ENCODE data around the gene CPE.

Gene CPE

GRCh38 chr4:165481053-165481835 lies 102.4 kb downstream of the CPE start:
- TF ChIP-seq CTCF (IDR thresholded peaks at IDR 0.05), result no peak

GRCh38 chr4:165489786-165490185 lies 111.0 kb downstream of the CPE start:
- TF ChIP-seq CTCF (IDR thresholded peaks at IDR 0.05), result no peak

GRCh38 chr4:165493359-165493758 lies 114.6 kb downstream of the CPE start:
- peak; percentile 79 for TF ChIP-seq CTCF (IDR thresholded peaks at IDR 0.05)

- TF ChIP-seq CTCF (IDR thresholded peaks at IDR 0.05), result no peak
Observed at GRCh38 chr4:165502916-165503907, 124.4 kb downstream of the CPE start.

- no peak for TF ChIP-seq CTCF (IDR thresholded peaks at IDR 0.05)
Observed at GRCh38 chr4:165504184-165504583, 125.4 kb downstream of the CPE start.

GRCh38 chr4:165505958-165506837 lies 127.4 kb downstream of the CPE start:
- no peak for TF ChIP-seq CTCF (IDR thresholded peaks at IDR 0.05)

GRCh38 chr4:165506849-165507248 lies 128.0 kb downstream of the CPE start:
- no peak for TF ChIP-seq CTCF (IDR thresholded peaks at IDR 0.05)
